NCI-H1436 (cell line): ENCODE data around the gene IARS1.
A peak's percentile ranks its signal among the peaks of the same experiment; 100 is the strongest.

Source experiments
- DNase-seq: peaks from one replicate; lab custom pipeline; 2025; lab: John Stamatoyannopoulos, UW

The IARS1 gene

DNA sequence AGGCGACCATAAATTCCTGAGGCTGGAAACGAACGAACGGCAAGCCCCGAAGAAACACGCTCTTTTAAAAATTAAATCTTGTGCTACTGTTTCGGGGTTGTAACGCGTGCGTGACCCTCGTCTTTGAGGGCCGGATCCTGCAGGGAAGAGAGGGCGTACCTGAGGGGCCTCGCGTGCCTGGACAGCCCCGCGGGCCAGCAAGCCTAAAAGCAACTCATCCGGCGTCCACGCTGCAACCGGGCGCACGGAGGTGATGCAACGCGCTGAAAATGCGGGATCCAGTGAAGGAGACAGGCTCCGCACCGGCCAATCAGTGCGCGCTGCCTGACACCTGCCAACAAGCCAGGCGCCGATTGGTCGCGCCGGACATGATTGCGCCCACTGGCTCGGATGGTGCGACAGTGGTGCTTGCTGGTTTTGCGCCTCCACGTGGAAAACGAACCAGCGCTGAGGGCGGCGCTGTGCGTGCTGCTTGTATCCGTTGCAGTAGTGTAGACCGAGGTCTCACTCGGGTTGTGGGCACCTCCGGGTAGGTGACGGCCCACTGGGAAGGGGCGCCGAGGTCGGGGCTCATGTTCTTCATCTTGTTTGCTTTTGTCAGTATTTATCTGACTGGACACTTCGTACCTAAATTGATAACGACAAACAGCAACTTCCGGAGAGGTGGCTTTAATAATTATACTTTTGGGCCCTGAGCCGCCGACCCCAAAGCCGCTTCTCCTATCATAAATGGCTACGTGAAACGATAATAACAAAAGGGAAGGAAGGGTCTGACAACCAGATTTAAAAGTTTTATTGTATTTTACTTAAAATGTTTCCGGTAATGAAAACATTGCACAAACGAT lies at the start of gene IARS1:
TSS of gene IARS1 (minus strand) at position 246 of the 845 bp plus-strand sequence. CDS start 4,278 bp downstream, outside the sequence.
- peak; percentile 92 for DNase-seq

DNA sequence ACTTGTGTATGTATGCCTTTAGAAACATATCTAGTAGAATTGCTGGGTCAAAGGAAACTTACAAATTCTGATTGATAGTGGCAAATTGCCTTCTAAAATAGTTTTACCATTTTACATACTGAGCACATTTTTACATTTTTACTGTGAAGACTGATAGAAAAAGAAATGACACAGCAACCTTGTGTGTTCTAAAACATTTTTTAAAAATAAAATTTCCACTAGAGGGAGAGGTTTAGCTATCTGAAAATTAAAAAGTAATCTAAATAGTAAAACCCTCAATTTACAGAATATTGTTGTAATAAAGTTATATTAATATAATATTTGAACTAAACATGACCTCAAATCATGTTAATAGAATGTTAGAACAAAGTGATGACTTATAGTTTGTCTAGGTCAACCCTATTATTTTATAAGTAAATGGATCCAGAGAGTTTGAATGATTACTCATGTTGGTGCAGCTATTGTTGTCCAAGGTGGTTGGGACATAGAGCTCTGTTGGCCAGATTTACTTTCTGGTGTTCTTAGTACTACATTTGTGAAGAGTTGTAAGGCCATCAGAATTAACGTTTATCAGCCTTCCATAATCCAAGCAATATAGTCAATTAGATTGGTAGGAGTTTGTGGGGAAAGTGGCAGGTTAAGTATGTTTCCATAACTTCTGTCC lies 49.5 kb upstream of the IARS1 start:
- no peak for DNase-seq

DNA sequence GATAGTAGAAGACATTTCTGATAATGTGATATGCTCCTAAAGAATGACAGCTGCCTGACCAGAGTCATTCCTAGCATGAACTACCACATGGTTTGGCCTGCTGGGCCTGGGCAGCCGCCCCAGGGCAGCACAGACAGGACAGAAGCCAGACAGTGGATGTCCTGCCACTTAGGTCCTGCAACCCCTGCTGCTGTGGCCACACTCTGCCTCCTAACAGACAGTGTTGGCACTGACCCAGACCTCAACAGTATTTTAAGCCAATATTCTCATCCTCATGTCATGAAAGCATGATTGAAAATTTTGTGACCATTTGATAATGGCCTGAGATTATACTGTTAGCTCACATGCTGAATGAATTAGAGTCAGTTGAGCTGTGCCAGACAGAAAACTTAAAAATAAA lies 48.1 kb upstream of the IARS1 start:
- no peak for DNase-seq

DNA sequence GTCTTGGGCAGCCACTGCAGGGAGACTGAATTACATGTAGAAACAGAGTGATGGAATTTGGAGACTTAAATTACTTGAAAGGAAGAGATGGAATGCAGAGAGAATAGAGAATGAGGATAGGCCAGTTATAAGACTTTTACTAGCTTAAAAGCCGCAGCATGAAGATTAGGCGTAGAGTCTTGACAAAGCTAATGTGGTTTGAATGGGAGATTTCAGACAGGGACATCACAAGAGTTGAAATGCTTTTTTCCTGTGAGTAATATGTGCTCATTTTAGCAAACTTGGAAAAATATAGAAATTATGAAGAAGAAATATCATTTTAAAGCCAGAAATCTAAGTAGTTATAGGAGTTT lies 39.8 kb upstream of the IARS1 start:
- no peak for DNase-seq

GRCh38 chr9:92332577-92333281 lies 39.2 kb upstream of the IARS1 start:
- no peak for DNase-seq

DNA sequence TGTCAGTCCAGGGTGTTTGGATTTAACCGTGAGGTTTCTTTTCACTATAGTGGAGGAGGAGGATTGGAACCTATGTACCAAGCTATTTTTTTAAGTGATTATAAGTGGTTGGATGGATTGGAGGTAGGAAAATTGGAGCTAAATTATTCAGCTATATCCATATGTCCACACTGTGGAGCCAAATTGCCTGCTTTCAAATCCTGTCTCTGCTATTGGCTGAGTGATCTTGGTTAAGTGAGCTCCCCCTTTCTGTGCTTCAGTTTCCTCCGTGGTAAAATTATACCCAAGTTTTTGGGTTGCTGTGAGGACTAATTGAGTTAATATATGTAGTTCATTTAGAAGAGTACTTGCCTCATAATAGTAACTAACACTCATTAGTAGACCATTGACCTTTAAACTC lies 34.7 kb upstream of the IARS1 start:
- DNase-seq: peak; percentile 43

DNA sequence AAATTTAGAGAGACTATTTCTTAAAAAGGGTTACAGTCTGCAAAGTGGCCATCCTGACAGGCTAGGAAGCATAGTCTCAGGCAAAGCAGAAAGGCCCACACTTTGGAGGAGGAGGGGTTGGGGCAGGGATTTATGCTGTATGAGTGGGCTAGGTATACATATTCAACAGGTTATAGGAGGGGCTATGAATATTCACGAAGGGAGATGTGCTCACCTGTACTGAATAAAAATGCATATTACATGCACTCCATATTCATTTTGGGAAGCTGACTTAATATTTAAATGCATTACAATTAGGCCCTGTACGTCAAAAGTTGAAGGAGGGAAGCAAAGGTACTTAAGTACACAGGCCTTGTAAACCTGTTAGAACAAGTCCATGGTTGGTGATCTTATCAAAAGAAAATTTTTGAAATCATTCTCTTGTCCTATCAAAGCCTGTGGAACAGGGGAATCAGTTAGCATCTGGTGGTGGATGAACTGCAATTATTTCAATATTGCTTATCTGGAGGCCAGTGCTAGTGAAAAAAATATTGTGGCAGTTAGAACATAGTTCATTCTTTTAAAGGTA lies 33.9 kb upstream of the IARS1 start:
- no peak for DNase-seq

GRCh38 chr9:92325991-92326500 lies 32.5 kb upstream of the IARS1 start:
- DNase-seq: no peak

DNA sequence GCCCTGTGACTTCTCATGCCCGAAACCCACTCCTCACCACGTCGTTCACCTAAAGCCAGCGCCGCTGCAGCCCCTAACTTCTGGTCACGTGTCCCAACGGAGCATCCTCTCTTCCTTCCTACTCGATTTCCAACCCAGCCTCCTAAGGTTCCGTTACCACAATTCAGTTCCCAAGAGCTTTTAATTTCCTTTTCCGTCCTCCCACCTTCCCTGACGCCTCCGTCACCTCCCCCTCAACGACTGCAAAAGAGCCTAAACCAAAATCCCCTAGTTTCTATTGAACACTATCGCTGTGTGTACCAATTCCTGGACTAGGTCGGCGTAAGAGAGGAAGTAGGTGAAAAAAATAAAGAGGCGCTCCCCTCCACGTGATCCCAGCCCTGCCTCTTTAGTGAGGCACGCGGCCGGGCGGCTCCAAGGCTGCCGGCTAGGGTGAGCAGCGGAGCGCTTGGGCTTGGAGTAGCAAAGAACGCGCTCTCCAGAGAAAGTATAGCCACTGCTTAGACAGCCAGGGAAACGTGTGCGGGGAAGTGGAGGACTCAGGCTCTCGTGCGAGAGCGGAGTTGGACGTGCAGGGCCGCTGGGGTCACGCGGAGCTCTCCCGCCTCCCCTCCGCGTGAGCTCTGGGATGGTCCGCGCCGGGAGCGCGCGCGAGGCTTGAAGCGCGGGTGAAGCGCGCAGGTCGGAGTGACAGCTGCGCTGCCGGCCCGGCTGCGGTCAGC lies 31.9 kb upstream of the IARS1 start, which contains the start of the genes CENPP and NOL8:
TSS of gene CENPP (plus strand) at position 685 of the 722 bp plus-strand sequence.
TSS of gene NOL8 (minus strand) at position 82 of the 722 bp plus-strand sequence. CDS start 1,189 bp downstream, outside the sequence.
- peak; percentile 77 for DNase-seq

DNA sequence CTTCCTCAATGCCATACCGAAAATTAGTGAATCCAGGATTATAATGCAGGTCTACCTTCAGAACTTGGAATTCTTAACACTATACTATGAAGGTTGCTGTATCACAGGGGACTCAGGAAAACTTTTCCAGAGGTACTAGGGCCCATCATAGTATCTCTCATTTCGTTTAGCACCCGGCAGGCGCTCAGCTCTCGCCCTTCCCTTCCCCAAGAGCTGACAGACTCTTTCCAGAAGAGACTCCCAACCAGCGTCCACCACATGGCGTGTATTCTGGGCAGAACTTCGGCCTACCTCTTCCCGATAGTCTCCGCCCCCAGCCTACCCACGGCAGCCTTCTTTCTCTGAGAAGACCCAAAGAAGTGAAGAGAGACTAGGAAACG lies 31.4 kb upstream of the IARS1 start:
- no peak for DNase-seq

DNA sequence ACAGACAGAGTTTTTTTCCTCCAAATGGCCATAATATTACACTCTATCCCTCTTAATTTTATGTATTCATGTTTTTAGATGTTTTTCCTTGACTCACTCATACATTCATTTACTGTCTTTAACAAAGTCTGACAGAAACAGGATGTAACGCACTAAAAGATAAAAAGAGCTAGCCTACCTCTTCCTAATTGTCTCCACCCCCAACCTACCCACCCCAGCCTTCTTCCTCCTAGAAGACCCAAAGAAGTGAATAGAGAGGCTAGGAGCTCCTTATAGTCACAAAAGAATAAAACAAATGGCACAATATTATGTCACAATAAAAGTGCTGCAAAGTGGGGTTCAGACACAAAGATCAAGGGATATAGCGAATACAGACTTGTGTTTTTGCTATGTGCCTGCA lies 30.9 kb upstream of the IARS1 start:
- no peak for DNase-seq

DNA sequence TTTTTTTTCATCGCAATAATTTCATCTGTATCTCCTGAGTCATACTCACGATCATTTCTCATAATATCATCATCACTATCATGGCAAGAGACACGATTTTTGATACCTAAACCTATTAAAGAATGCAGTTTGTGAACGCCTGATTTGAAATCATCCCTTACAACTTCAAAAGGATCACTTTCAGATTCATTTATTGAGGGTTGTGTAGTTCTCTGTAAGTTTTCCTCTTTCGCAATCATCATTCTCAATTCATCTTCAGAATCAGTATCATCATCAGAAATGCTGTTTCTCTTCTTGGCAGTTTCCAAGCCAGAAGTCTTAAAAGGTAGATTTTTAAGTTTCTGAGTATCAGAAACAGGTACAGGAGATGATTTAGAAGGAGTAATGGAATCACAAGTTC lies 22.0 kb upstream of the IARS1 start:
- no peak for DNase-seq

- DNase-seq: no peak
Observed at GRCh38 chr9:92313624-92314012, 20.1 kb upstream of the IARS1 start.

GRCh38 chr9:92312887-92313623 lies 19.6 kb upstream of the IARS1 start:
- DNase-seq: no peak

DNA sequence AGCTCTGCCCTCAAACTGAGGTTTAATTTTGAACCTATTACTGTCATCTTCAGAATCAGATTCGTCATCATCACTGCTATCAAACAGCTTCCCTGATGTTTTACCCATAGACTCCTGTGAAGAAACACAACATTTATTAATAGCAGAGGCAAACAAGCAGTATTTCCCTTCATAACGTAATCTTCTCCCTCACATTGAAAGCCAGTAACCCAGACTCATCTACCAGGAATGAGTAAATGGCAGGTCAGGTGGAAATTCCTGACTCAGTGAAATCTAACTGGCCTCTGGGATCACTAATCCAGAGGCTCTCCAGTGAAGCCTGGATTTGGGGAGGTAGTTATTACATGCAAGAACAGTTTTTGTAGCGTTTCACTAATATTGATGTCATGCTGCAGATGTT lies 17.1 kb upstream of the IARS1 start:
- no peak for DNase-seq

- no peak for DNase-seq
Observed at GRCh38 chr9:92308893-92309292, 15.4 kb upstream of the IARS1 start.

- no peak for DNase-seq
Observed at GRCh38 chr9:92300936-92301335, 7.4 kb upstream of the IARS1 start.

- no peak for DNase-seq
Observed at GRCh38 chr9:92299116-92299515, 5.6 kb upstream of the IARS1 start.

DNA sequence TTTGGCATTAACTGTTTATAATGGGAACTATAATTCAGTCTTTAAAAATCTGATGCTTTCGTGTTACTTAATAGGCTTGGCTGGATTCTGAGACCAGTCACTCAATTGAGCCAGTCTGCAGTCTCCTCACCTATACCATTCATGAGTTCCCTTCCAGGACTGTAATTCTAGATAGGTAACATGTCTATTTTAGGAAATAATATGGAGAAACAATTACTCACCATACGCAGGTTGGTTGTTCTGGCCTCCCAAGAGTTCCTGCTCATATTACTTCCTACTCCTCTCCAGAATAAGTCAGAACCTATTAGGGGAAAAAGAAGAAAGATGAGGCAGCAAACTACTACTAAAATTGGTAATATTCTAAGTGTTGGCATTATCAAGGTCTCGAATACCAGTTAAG lies 4.5 kb upstream of the IARS1 start:
- no peak for DNase-seq

DNA sequence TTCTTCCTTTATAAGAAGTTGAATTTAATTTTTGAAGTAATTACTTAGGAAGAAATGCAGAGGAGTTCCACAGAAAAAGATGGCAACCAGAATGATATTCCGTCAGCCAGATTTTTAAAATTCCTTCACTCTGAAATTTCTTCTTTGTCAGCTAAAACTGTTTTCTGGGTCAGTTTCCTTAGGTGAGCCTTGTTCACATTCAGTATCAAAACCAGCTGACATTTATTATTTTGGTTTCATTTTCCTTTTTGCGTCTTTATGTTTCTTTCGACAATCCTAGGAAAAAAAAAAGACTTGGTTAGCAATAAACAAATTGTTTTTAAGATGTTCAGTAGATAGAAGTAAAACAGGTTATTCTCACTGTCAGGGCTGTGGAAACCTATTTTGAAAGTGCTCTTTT lies 4.1 kb upstream of the IARS1 start:
- DNase-seq: no peak

GRCh38 chr9:92295827-92296258 lies 2.3 kb upstream of the IARS1 start:
- DNase-seq: no peak
